ENCODE data around the gene JPH2.
A peak's percentile ranks its signal among the peaks of the same experiment; 100 is the strongest.
"Not testable (repeated sequence)": the region's sequence is repeated elsewhere in the genome, so short reads cannot be mapped to it uniquely, and the experiment has no call there.

The JPH2 gene

GRCh38 chr20:44159125-44159524 is 27.9 kb downstream of the JPH2 start:
- no peak for DNase-seq (ENCODE audit: low read depth in 2 of 2)

GRCh38 chr20:44157061-44157460 is 29.9 kb downstream of the JPH2 start:
- DNase-seq (ENCODE audit: low read depth in 2 of 2): no peak

GRCh38 chr20:44154521-44155001 is 32.4 kb downstream of the JPH2 start:
- no peak for DNase-seq (ENCODE audit: low read depth in 2 of 2)

- DNase-seq (ENCODE audit: low read depth in 2 of 2): peak in 1 of 2 donors; percentile 0
Measured at GRCh38 chr20:44153636-44154043, 33.3 kb downstream of the JPH2 start.

- DNase-seq (ENCODE audit: low read depth in 2 of 2): no peak
Measured at GRCh38 chr20:44151621-44152416, 35.2 kb downstream of the JPH2 start.

GRCh38 chr20:44146272-44146671 is 40.7 kb downstream of the JPH2 start:
- no peak for DNase-seq (ENCODE audit: low read depth in 2 of 2)

- no peak for DNase-seq (ENCODE audit: low read depth in 2 of 2)
Measured at GRCh38 chr20:44145131-44145775, 41.7 kb downstream of the JPH2 start.

GRCh38 chr20:44143936-44144335 is 43.1 kb downstream of the JPH2 start:
- DNase-seq (ENCODE audit: low read depth in 2 of 2): no peak

- no peak for DNase-seq (ENCODE audit: low read depth in 2 of 2)
Measured at GRCh38 chr20:44142413-44142812, 44.6 kb downstream of the JPH2 start.

GRCh38 chr20:44141873-44142272 is 45.1 kb downstream of the JPH2 start:
- no peak for DNase-seq (ENCODE audit: low read depth in 2 of 2)

GRCh38 chr20:44138867-44139266 is 48.1 kb downstream of the JPH2 start:
- no peak for DNase-seq (ENCODE audit: low read depth in 2 of 2)

- no peak for DNase-seq (ENCODE audit: low read depth in 2 of 2)
Measured at GRCh38 chr20:44137266-44137801, 49.7 kb downstream of the JPH2 start.

- no peak for DNase-seq (ENCODE audit: low read depth in 2 of 2)
Measured at GRCh38 chr20:44136579-44137265, 50.3 kb downstream of the JPH2 start.

GRCh38 chr20:44135417-44136204 is 51.4 kb downstream of the JPH2 start:
- no peak for DNase-seq (ENCODE audit: low read depth in 2 of 2)

- no peak for DNase-seq (ENCODE audit: low read depth in 2 of 2)
Measured at GRCh38 chr20:44135012-44135412, 52.0 kb downstream of the JPH2 start.

GRCh38 chr20:44133424-44133823 is 53.6 kb downstream of the JPH2 start:
- DNase-seq (ENCODE audit: low read depth in 2 of 2): no peak

GRCh38 chr20:44131704-44132103 is 55.3 kb downstream of the JPH2 start:
- no peak for DNase-seq (ENCODE audit: low read depth in 2 of 2)

- no peak for DNase-seq (ENCODE audit: low read depth in 2 of 2)
Measured at GRCh38 chr20:44129911-44130718, 56.9 kb downstream of the JPH2 start.

GRCh38 chr20:44129300-44129699 is 57.7 kb downstream of the JPH2 start:
- not testable (repeated sequence) for DNase-seq (ENCODE audit: low read depth in 2 of 2)

- DNase-seq (ENCODE audit: low read depth in 2 of 2): no peak
Measured at GRCh38 chr20:44126445-44126844, 60.5 kb downstream of the JPH2 start.
